ENCODE measurements around the gene RARRES2.
A peak's percentile ranks its signal among the peaks of the same experiment; 100 is the strongest.

The RARRES2 gene

GRCh38 chr7:150340024-150340749, 1.2 kb downstream of the RARRES2 start:
- H4K20me1 ChIP-seq, result no peaks in the 10 kb centered on the region; a peak in 2 of 22 replicates
- H3K27ac ChIP-seq, result no peak overlapping the region
- H3K27me3 ChIP-seq, result peaks cover 14 to 35% (median 28%) of the 10 kb centered on the region in 11 experiments
- no peak overlapping the region for H3K4me2 ChIP-seq
- no peak overlapping the region for H3K9ac ChIP-seq
- H3K36me3 ChIP-seq, result no peaks in the 10 kb centered on the region
- H3K4me3 ChIP-seq, result no peak overlapping the region
- H3K4me1 ChIP-seq, result peaks cover 0 to 6% (median 0%) of the 10 kb centered on the region in 10 experiments; a peak in 1 of 20 replicates
- TF ChIP-seq Cebpa-rat (IDR thresholded peaks at IDR 0.05), result no peak
- peaks cover 24 to 41% (median 38%) of the 10 kb centered on the region in 11 experiments for H3K9me3 ChIP-seq (replicated peaks in 1 of 11)

- Histone ChIP-seq H4K20me1 (no peaks in the 10 kb centered on the region; a peak in 2 of 22 replicates), H3K9ac (no peak overlapping the region)
- TF ChIP-seq Cebpa-rat (IDR thresholded peaks at IDR 0.05), result no peak
Measured at GRCh38 chr7:150339409-150339809, 2.0 kb downstream of the RARRES2 start.

GRCh38 chr7:150338166-150338829, 3.1 kb downstream of the RARRES2 start:
- H3K9ac ChIP-seq, result no peak overlapping the region
- no peaks in the 10 kb centered on the region for H3K36me3 ChIP-seq
- no peaks in the 10 kb centered on the region; a peak in 2 of 22 replicates for H4K20me1 ChIP-seq
- no peak for TF ChIP-seq Cebpa-rat (IDR thresholded peaks at IDR 0.05)
- peaks cover 5 to 23% (median 21%) of the 10 kb centered on the region in 11 experiments for H3K9me3 ChIP-seq (replicated peaks in 1 of 11)
- no peak overlapping the region for H3K4me2 ChIP-seq
- no peak overlapping the region for H3K27ac ChIP-seq
- peaks cover 14 to 35% (median 28%) of the 10 kb centered on the region in 11 experiments for H3K27me3 ChIP-seq
- H3K4me3 ChIP-seq, result no peak overlapping the region
- peaks cover 0 to 6% (median 0%) of the 10 kb centered on the region in 10 experiments; a peak in 1 of 20 replicates for H3K4me1 ChIP-seq

More at GRCh38 chr7:150339409-150339809, 2.0 kb downstream of the RARRES2 start:
- H3K4me2 ChIP-seq, result no peak overlapping the region
- peaks cover 0 to 6% (median 0%) of the 10 kb centered on the region in 10 experiments; a peak in 1 of 20 replicates for H3K4me1 ChIP-seq
- H3K9me3 ChIP-seq (replicated peaks in 1 of 11), result peaks cover 16 to 33% (median 31%) of the 10 kb centered on the region in 11 experiments
- no peaks in the 10 kb centered on the region for H3K36me3 ChIP-seq
- no peak overlapping the region for H3K4me3 ChIP-seq
- no peak overlapping the region for H3K27ac ChIP-seq
- H3K27me3 ChIP-seq, result peaks cover 14 to 35% (median 28%) of the 10 kb centered on the region in 11 experiments

GRCh38 chr7:150337659-150338081, 3.8 kb downstream of the RARRES2 start:
- no peaks in the 10 kb centered on the region; a peak in 2 of 22 replicates for H4K20me1 ChIP-seq
- peaks cover 14 to 35% (median 28%) of the 10 kb centered on the region in 11 experiments for H3K27me3 ChIP-seq
- no peak for TF ChIP-seq Cebpa-rat (IDR thresholded peaks at IDR 0.05)
- H3K36me3 ChIP-seq, result no peaks in the 10 kb centered on the region
- H3K4me1 ChIP-seq, result peaks cover 0 to 6% (median 0%) of the 10 kb centered on the region in 10 experiments; a peak in 1 of 20 replicates
- no peak overlapping the region for H3K4me3 ChIP-seq
- H3K9me3 ChIP-seq (replicated peaks in 1 of 11), result peaks cover 0 to 17% (median 15%) of the 10 kb centered on the region in 11 experiments; a peak in 17 of 22 replicates
- no peak overlapping the region for H3K9ac ChIP-seq
- no peak overlapping the region for H3K27ac ChIP-seq
- no peak overlapping the region for H3K4me2 ChIP-seq

- Histone ChIP-seq H4K20me1 (no peaks in the 10 kb centered on the region; a peak in 2 of 22 replicates), H3K36me3 (no peaks in the 10 kb centered on the region), H3K4me2 (no peak overlapping the region), H3K27ac (no peak overlapping the region), H3K27me3 (peaks cover 14 to 34% (median 27%) of the 10 kb centered on the region in 11 experiments), H3K9me3 (replicated peaks in 1 of 11) (peaks cover 0 to 12% (median 10%) of the 10 kb centered on the region in 11 experiments; a peak in 15 of 22 replicates), H3K4me3 (no peak overlapping the region), H3K4me1 (peaks cover 0 to 6% (median 0%) of the 10 kb centered on the region in 10 experiments; a peak in 1 of 20 replicates), H3K9ac (no peak overlapping the region)
- TF ChIP-seq Cebpa-rat (IDR thresholded peaks at IDR 0.05), result no peak
Measured at GRCh38 chr7:150337179-150337578, 4.2 kb downstream of the RARRES2 start.

- H4K20me1 ChIP-seq, result no peaks in the 10 kb centered on the region; a peak in 2 of 22 replicates
- no peak overlapping the region for H3K27ac ChIP-seq
- peaks cover 14 to 30% (median 23%) of the 10 kb centered on the region in 11 experiments for H3K27me3 ChIP-seq
- TF ChIP-seq Cebpa-rat (IDR thresholded peaks at IDR 0.05), result no peak
- no peak overlapping the region for H3K4me3 ChIP-seq
- H3K4me2 ChIP-seq, result no peak overlapping the region
- peaks cover 0 to 8% (median 6%) of the 10 kb centered on the region in 11 experiments; a peak in 13 of 22 replicates for H3K9me3 ChIP-seq (replicated peaks in 1 of 11)
- no peaks in the 10 kb centered on the region for H3K36me3 ChIP-seq
- no peak overlapping the region for H3K9ac ChIP-seq
- peaks cover 0 to 6% (median 0%) of the 10 kb centered on the region in 10 experiments; a peak in 1 of 20 replicates for H3K4me1 ChIP-seq
Measured at GRCh38 chr7:150336746-150337145, 4.7 kb downstream of the RARRES2 start.

GRCh38 chr7:150335774-150336112, 5.7 kb downstream of the RARRES2 start:
- Histone ChIP-seq H3K4me1 (peaks cover 0 to 6% (median 0%) of the 10 kb centered on the region in 10 experiments; a peak in 1 of 20 replicates), H3K9ac (no peak overlapping the region), H3K27me3 (peaks cover 8 to 23% (median 16%) of the 10 kb centered on the region in 11 experiments), H3K36me3 (no peaks in the 10 kb centered on the region), H3K4me3 (no peak overlapping the region), H4K20me1 (no peaks in the 10 kb centered on the region; a peak in 2 of 22 replicates), H3K9me3 (replicated peaks in 1 of 11) (peaks cover 0 to under 1% (median 0%) of the 10 kb centered on the region in 11 experiments; a peak in 1 of 22 replicates), H3K4me2 (no peak overlapping the region), H3K27ac (no peak overlapping the region)
- no peak for TF ChIP-seq Cebpa-rat (IDR thresholded peaks at IDR 0.05)

GRCh38 chr7:150335108-150335773, 6.2 kb downstream of the RARRES2 start:
- Histone ChIP-seq H3K36me3 (no peaks in the 10 kb centered on the region), H3K4me3 (no peak overlapping the region), H4K20me1 (no peaks in the 10 kb centered on the region; a peak in 2 of 22 replicates), H3K9ac (no peak overlapping the region), H3K4me1 (peaks cover 0 to 6% (median 0%) of the 10 kb centered on the region in 10 experiments; a peak in 1 of 20 replicates), H3K27ac (no peak overlapping the region), H3K27me3 (peaks cover 4 to 18% (median 11%) of the 10 kb centered on the region in 11 experiments; a peak in 21 of 22 replicates), H3K9me3 (replicated peaks in 1 of 11) (no peaks in the 10 kb centered on the region), H3K4me2 (no peak overlapping the region)
- TF ChIP-seq Cebpa-rat (IDR thresholded peaks at IDR 0.05), result peak in 1 of 11 experiments; percentile 12; a peak in 1 of 22 replicates

Measured in BLaER1 treated with 17β-estradiol and CSF1 and Interleukin-3, amounts not matched to agents 10 nM and 100 nM (cell line).